WTC11 (cell line): ENCODE measurements around the gene DMPK. TPM values are rescaled to one million over a fixed set of nuclear protein-coding genes. Genes with fewer than 3 reads are reported as not detected.

Experiments used
- AR ChIP-seq: fragments of 250-450 bp; sonication (Bioruptor Pico); IDR thresholded peaks from 2 replicates; pipeline ENCODE4 v1.9.0; 2021; ENCODE audit warnings: mild to moderate bottlenecking
- ATF2 ChIP-seq: sonication (generic); formaldehyde crosslinking; IDR thresholded peaks from 2 replicates; pipeline ENCODE4 v1.8.1; 2022; ENCODE audit warnings: low read depth, missing genetic modification reagents, borderline replicate concordance
- ATF6 ChIP-seq: sonication (generic); formaldehyde crosslinking; IDR thresholded peaks from 2 replicates; pipeline ENCODE4 v1.8.1; 2023; ENCODE audit warnings: mild to moderate bottlenecking, missing genetic modification reagents
- CBFB ChIP-seq: sonication (generic); formaldehyde crosslinking; IDR thresholded peaks from 2 replicates; pipeline ENCODE4 v1.8.1; 2022; ENCODE audit warnings: mild to moderate bottlenecking, low read depth, missing genetic modification reagents
- CTCF ChIP-seq: fragments of 200-600 bp; IDR thresholded peaks from 2 replicates; pipeline ENCODE4 v1.8.0; 2022; ENCODE audit warnings: antibody characterized with exemption
- ELF4 ChIP-seq: sonication (generic); formaldehyde crosslinking; IDR thresholded peaks from 2 replicates; pipeline ENCODE4 v1.8.1; 2022; ENCODE audit warnings: low read depth, mild to moderate bottlenecking, moderate library complexity, missing genetic modification reagents
- ESRRA ChIP-seq: sonication (generic); formaldehyde crosslinking; IDR thresholded peaks from 2 replicates; pipeline ENCODE4 v1.8.1; 2022; ENCODE audit warnings: mild to moderate bottlenecking, missing genetic modification reagents, borderline replicate concordance
- ETV6 ChIP-seq: sonication (generic); formaldehyde crosslinking; IDR thresholded peaks from 2 replicates; pipeline ENCODE4 v1.8.1; 2022; ENCODE audit warnings: mild to moderate bottlenecking, missing genetic modification reagents
- FOXP4 ChIP-seq: sonication (generic); formaldehyde crosslinking; IDR thresholded peaks from 2 replicates; pipeline ENCODE4 v1.8.0; 2022; ENCODE audit warnings: mild to moderate bottlenecking, missing genetic modification reagents
- GABPB1 ChIP-seq: sonication (generic); formaldehyde crosslinking; IDR thresholded peaks from 2 replicates; pipeline ENCODE4 v1.8.1; 2023; ENCODE audit warnings: mild to moderate bottlenecking, missing genetic modification reagents
- GRHL2 ChIP-seq: fragments of 250-450 bp; sonication (Bioruptor Pico); IDR thresholded peaks from 2 replicates; pipeline ENCODE4 v1.8.0; 2022; ENCODE audit warnings: mild to moderate bottlenecking, moderate library complexity; ENCODE audit not compliant: insufficient replicate concordance, severe bottlenecking
- IRF1 ChIP-seq: sonication (generic); formaldehyde crosslinking; IDR thresholded peaks from 2 replicates; pipeline ENCODE4 v1.8.0; 2023; ENCODE audit warnings: missing genetic modification reagents
- MAX ChIP-seq: sonication (generic); formaldehyde crosslinking; IDR thresholded peaks from 2 replicates; pipeline ENCODE4 v1.8.0; 2022; ENCODE audit warnings: mild to moderate bottlenecking, missing genetic modification reagents
- NFE2L1 ChIP-seq: sonication (generic); formaldehyde crosslinking; IDR thresholded peaks from 2 replicates; pipeline ENCODE4 v1.8.1; 2023; ENCODE audit warnings: missing genetic modification reagents
- NR1H2 ChIP-seq: sonication (generic); formaldehyde crosslinking; IDR thresholded peaks from 2 replicates; pipeline ENCODE4 v1.9.0; 2021; ENCODE audit warnings: mild to moderate bottlenecking, moderate library complexity, missing genetic modification reagents
- RORB ChIP-seq: fragments of 250-450 bp; sonication (Bioruptor Pico); IDR thresholded peaks from 2 replicates; pipeline ENCODE4 v1.9.0; 2021; ENCODE audit warnings: mild to moderate bottlenecking
- SMAD4 ChIP-seq: sonication (generic); formaldehyde crosslinking; IDR thresholded peaks from 2 replicates; pipeline ENCODE4 v1.8.0; 2022; ENCODE audit warnings: mild to moderate bottlenecking, missing genetic modification reagents
- SOX15 ChIP-seq: fragments of 250-450 bp; sonication (Bioruptor Pico); IDR thresholded peaks from 2 replicates; pipeline ENCODE4 v1.9.0; 2021; ENCODE audit warnings: mild to moderate bottlenecking
- TEAD4 ChIP-seq: sonication (generic); formaldehyde crosslinking; IDR thresholded peaks from 2 replicates; pipeline ENCODE4 v1.8.0; 2022; ENCODE audit warnings: mild to moderate bottlenecking, missing genetic modification reagents
- TP53 ChIP-seq: sonication (generic); formaldehyde crosslinking; IDR thresholded peaks from 2 replicates; pipeline ENCODE4 v1.8.1; 2023; ENCODE audit warnings: mild to moderate bottlenecking, missing genetic modification reagents
- USF2 ChIP-seq: sonication (generic); formaldehyde crosslinking; IDR thresholded peaks from 2 replicates; pipeline ENCODE4 v1.8.1; 2023; ENCODE audit warnings: mild to moderate bottlenecking, missing genetic modification reagents, moderate library complexity
- ZBTB21 ChIP-seq: sonication (generic); formaldehyde crosslinking; IDR thresholded peaks from 2 replicates; pipeline ENCODE4 v1.8.1; 2023; ENCODE audit warnings: mild to moderate bottlenecking, missing genetic modification reagents, borderline replicate concordance
- ZMAT4 ChIP-seq: fragments of 250-450 bp; sonication (Bioruptor Pico); IDR thresholded peaks from 2 replicates; pipeline ENCODE4 v1.9.0; 2021; ENCODE audit warnings: mild to moderate bottlenecking
- ZNF121 ChIP-seq: sonication (generic); formaldehyde crosslinking; IDR thresholded peaks from 2 replicates; pipeline ENCODE4 v1.8.0; 2023; ENCODE audit warnings: missing genetic modification reagents
- ZNF263 ChIP-seq: sonication (generic); formaldehyde crosslinking; IDR thresholded peaks from 2 replicates; pipeline ENCODE4 v1.8.1; 2022; ENCODE audit warnings: low read depth, mild to moderate bottlenecking, moderate library complexity, missing genetic modification reagents
- ZNF423 ChIP-seq: fragments of 250-450 bp; sonication (Bioruptor Pico); IDR thresholded peaks from 2 replicates; pipeline ENCODE4 v2.1.2; 2022; ENCODE audit warnings: mild to moderate bottlenecking, moderate library complexity
- total RNA-seq: library from RNA; stranded (reverse); gene quantifications from 3 replicates; pipeline ENCODE4 v1.2.3, GENCODE V29; 2021

Gene DMPK
- total RNA-seq, 1 experiment from 2014 or later: 42.7 TPM

GRCh38 chr19:45768984-45769782 lies 13.1 kb downstream of the DMPK start, which contains the start of gene SIX5 (continued):
- TF ChIP-seq ATF6 (CRISPR knock-in tag): no peak
- no peak for TF ChIP-seq GRHL2 (CRISPR knock-in tag)
- no peak for TF ChIP-seq NR1H2 (CRISPR knock-in tag)
- peak; percentile 87 for TF ChIP-seq GABPB1 (CRISPR knock-in tag)
- no peak for TF ChIP-seq NFE2L1 (CRISPR knock-in tag)
- no peak for TF ChIP-seq ZNF423
- no peak for TF ChIP-seq RORB (CRISPR knock-in tag)
- no peak for TF ChIP-seq ESRRA (CRISPR knock-in tag)
- peak; percentile 88 for TF ChIP-seq ETV6 (CRISPR knock-in tag)
- peak; percentile 76 for TF ChIP-seq ZMAT4 (CRISPR knock-in tag)
- no peak for TF ChIP-seq ELF4
- TF ChIP-seq IRF1 (CRISPR knock-in tag): no peak
- TF ChIP-seq TEAD4 (CRISPR knock-in tag): peak; percentile 92
- TF ChIP-seq MAX (CRISPR knock-in tag): peak; percentile 81; the same call in 1 of the 2 replicates
- TF ChIP-seq SMAD4 (CRISPR knock-in tag): no peak
- 0 out of 2 replicates have a peak, but pooled peaks have one; percentile 41 for TF ChIP-seq CBFB (CRISPR knock-in tag)
- TF ChIP-seq ZNF121 (CRISPR knock-in tag): no peak
- no peak for TF ChIP-seq SOX15 (CRISPR knock-in tag)
- no peak for TF ChIP-seq ATF2 (CRISPR knock-in tag)
- TF ChIP-seq AR: no peak
- TF ChIP-seq CTCF: no peak
- 0 out of 2 replicates have a peak, but pooled peaks have one; percentile 29 for TF ChIP-seq USF2 (CRISPR knock-in tag)
- TF ChIP-seq ZBTB21 (CRISPR knock-in tag): peak; percentile 88
- TF ChIP-seq ZNF263: no peak
- TF ChIP-seq FOXP4 (CRISPR knock-in tag): peak; percentile 68
- TF ChIP-seq TP53: peak; percentile 70
